ENCODE data around the gene ZSCAN2.

GRCh38 chr15:84654689-84655453 lies 54.1 kb downstream of the ZSCAN2 start:
- TF ChIP-seq ELF4 (IDR thresholded peaks at IDR 0.05): no peak
- no peak for TF ChIP-seq L3MBTL2 (conservative IDR thresholded peaks at IDR 0.05)
- no peak for TF ChIP-seq ZNF384 (IDR thresholded peaks at IDR 0.05)
- TF ChIP-seq FOXA1 (IDR thresholded peaks at IDR 0.05): no peak
- no peak for TF ChIP-seq ARNT (IDR thresholded peaks at IDR 0.05)
- no peak for TF ChIP-seq HDGF (IDR thresholded peaks at IDR 0.05; ENCODE audit: borderline replicate concordance)
- TF ChIP-seq TARDBP (IDR thresholded peaks at IDR 0.05): no peak
- no peak for TF ChIP-seq FOXK2 (IDR thresholded peaks at IDR 0.05)
- no peak for TF ChIP-seq BHLHE40 (IDR thresholded peaks at IDR 0.05; ENCODE audit: borderline replicate concordance)
- TF ChIP-seq NFRKB (IDR thresholded peaks at IDR 0.05): no peak
